Right lobe of liver (tissue), 6 donors: ENCODE data around the gene PXT1. TPM values are rescaled to one million over a fixed set of nuclear protein-coding genes. Genes with fewer than 3 reads are reported as not detected.

Experiments used
- ATAC-seq, 4 donors: fragments of 200-7000 bp; cut with Tn5 transposase; one replicate each; pipeline ENCODE4 v1.9.1; 2020; ENCODE audit warnings: mild to moderate bottlenecking in 4 of 4, moderate library complexity in 4 of 4
- DNase-seq, 3 donors: peaks; one replicate each; pipeline ENCODE4 v3.0.0-alpha.2; 2020
- H3K27ac ChIP-seq, 3 donors: fragments of 200-600 bp; one replicate each; pipeline ENCODE4 v1.8.0; 2022
- H3K27me3 ChIP-seq, 2 donors: fragments of 200-600 bp; one replicate each; pipeline ENCODE4 v1.8.0; 2022
- H3K36me3 ChIP-seq, 4 donors: fragments of 200-600 bp; sonication (generic) in 1 of 4; one replicate each; pipeline versions ENCODE4 v1.5.1 to v1.8.0; 2017 to 2022; ENCODE audit warnings: control low read depth in 1 of 4
- H3K4me1 ChIP-seq, 4 donors: fragments of 200-600 bp; sonication (generic) in 1 of 4; one replicate each; pipeline versions ENCODE4 v1.5.1 to v1.8.0; 2017 to 2022; ENCODE audit warnings: control low read depth in 1 of 4
- H3K4me3 ChIP-seq, 3 donors: fragments of 200-600 bp; one replicate each; pipeline ENCODE4 v1.8.0; 2022
- H3K9me3 ChIP-seq, 4 donors: fragments of 200-600 bp; sonication (generic) in 1 of 4; one replicate each; pipeline versions ENCODE4 v1.5.1 to v1.8.0; 2017 to 2022; ENCODE audit warnings: control low read depth in 1 of 4
- CTCF ChIP-seq, 4 donors: fragments of 200-600 bp in 3 of 4; fragments of 450-650 bp in 1 of 4; IDR thresholded peaks; one replicate each; pipeline versions ENCODE4 v1.5.1 to v1.8.0; 2016 to 2022; ENCODE audit warnings: antibody characterized with exemption in 4 of 4, mild to moderate bottlenecking in 2 of 4
- POLR2A ChIP-seq: fragments of 450-650 bp; IDR thresholded peaks from one replicate; pipeline ENCODE4 v1.6.1; 2017; ENCODE audit warnings: antibody characterized with exemption, mild to moderate bottlenecking
- WGBS: methylation state at CpG from one replicate; pipeline ENCODE4 v1.1.6; 2018; ENCODE audit warnings: low coverage, low lambda C conversion rate; ENCODE audit not compliant: insufficient coverage; ENCODE audit errors: missing lambda C conversion rate; 5-methylcytosine and 5-hydroxymethylcytosine counted together
- intact Hi-C, 2 donors: fragments of 100-400 bp; cut with DNase I; formaldehyde crosslinking; loops; one replicate each; pipeline versions ENCODE4 v1.11.2 to v1.14.1; 2022
- total RNA-seq, 6 experiments: library from RNA; depleted of rRNA in 2 of 6; stranded (reverse); fragments of >200 nt in 2 of 6; fragmentation: NEBNext Ultra II Directional in 3 of 6; extraction: Animal tissue kit (Norgen Biotek cat#: 25700) in 3 of 6; gene quantifications; one replicate each; pipeline versions ENCODE4 v1.1.0 to v1.2.4, GENCODE V29; 2016 to 2023
- donor health status: DM: no; HTN: yes; CAD: no.
- donor health status: DM: no; HTN: no; CAD: no.
- donor health status: DM: no; HTN: no; CAD: no.
- donor health status: DM: no; HTN: yes; CAD: no.
- donor health status: DM: no; HTN: yes; CAD: no.

PXT1 gene
- total RNA-seq, 6 experiments from 2014 or later: 0.11 TPM; not detected in 5

- H3K36me3 ChIP-seq: no peaks in the 10 kb centered on the region
- H3K9me3 ChIP-seq: no peaks in the 10 kb centered on the region
- DNase-seq (no peak), ATAC-seq (peak; percentile 11 to 20 (median 15))
- H3K4me3 ChIP-seq: peak overlapping the region; percentile 78 to 85 (median 84)
- intact Hi-C loops: no loop called here
- no peak for TF ChIP-seq POLR2A
- TF ChIP-seq CTCF (IDR thresholded peaks at IDR 0.05): peak; percentile 15 to 40 (median 26)
- 3% methylated on average over 16 of the region's 18 CpGs for WGBS
- peak overlapping the region; percentile 91 to 98 (median 97) for H3K27ac ChIP-seq
- no peaks in the 10 kb centered on the region for H3K27me3 ChIP-seq
- H3K4me1 ChIP-seq: peaks cover 0 to 33% (median 4%) of the 10 kb centered on the region in 4 donors
Observed at GRCh38 chr6:36443471-36444428, 1.1 kb upstream of the PXT1 start.

- Histone ChIP-seq H3K9me3 (no peaks in the 10 kb centered on the region), H3K4me1 (peaks cover 0 to 33% (median 4%) of the 10 kb centered on the region in 4 donors), H3K4me3 (peak overlapping the region; percentile 78 to 85 (median 84)), H3K36me3 (no peaks in the 10 kb centered on the region), H3K27ac (peak overlapping the region; percentile 91 to 98 (median 97)), H3K27me3 (no peaks in the 10 kb centered on the region)
- intact Hi-C loops: no loop called here
- DNase-seq (no peak), ATAC-seq (peak in 2 of 4 donors; percentile 2 to 6)
- TF ChIP-seq CTCF (IDR thresholded peaks at IDR 0.05) (no peak), POLR2A (no peak)
- WGBS: 30% methylated on average over 12 of the region's 12 CpGs
Observed at GRCh38 chr6:36442103-36442670, 467 bp downstream of the PXT1 start.

- DNase-seq (peak; percentile 95 to 98 (median 97)), ATAC-seq (peak; percentile 86 to 91 (median 88))
- H3K27ac ChIP-seq: peak overlapping the region; percentile 91 to 98 (median 97)
- no peaks in the 10 kb centered on the region for H3K36me3 ChIP-seq
- no peak overlapping the region for H3K4me3 ChIP-seq
- 16% methylated on average over 8 of the region's 8 CpGs for WGBS
- H3K4me1 ChIP-seq: peaks cover 0 to 33% (median 4%) of the 10 kb centered on the region in 4 donors
- TF ChIP-seq POLR2A (peak; percentile 64), CTCF (IDR thresholded peaks at IDR 0.05) (no peak)
- no peaks in the 10 kb centered on the region for H3K27me3 ChIP-seq
- intact Hi-C loops: no loop called here
- H3K9me3 ChIP-seq: no peaks in the 10 kb centered on the region
Observed at GRCh38 chr6:36441307-36441894, 1.3 kb downstream of the PXT1 start.

GRCh38 chr6:36436466-36436865 lies 6.2 kb downstream of the PXT1 start:
- Histone ChIP-seq H3K27ac (no peak overlapping the region), H3K4me1 (peaks cover 0 to 10% (median 0%) of the 10 kb centered on the region in 4 donors), H3K27me3 (no peaks in the 10 kb centered on the region), H3K36me3 (no peaks in the 10 kb centered on the region), H3K9me3 (no peaks in the 10 kb centered on the region), H3K4me3 (no peak overlapping the region)
- ATAC-seq (no peak), DNase-seq (no peak)
- TF ChIP-seq POLR2A: no peak
- TF ChIP-seq CTCF (IDR thresholded peaks at IDR 0.05): no peak
- intact Hi-C loops: no loop called here
- WGBS: 100% methylated on average over 1 of the region's 1 CpG
